ENCODE data around the gene SYT12. TPM values are rescaled to one million over a fixed set of nuclear protein-coding genes. Genes with fewer than 3 reads are reported as not detected.

The SYT12 gene
- total and polyA plus RNA-seq, 2 of the 4 experiments (the other 2 are of a cell fraction), result 0.54 to 0.74 TPM

- Histone ChIP-seq H3K23ac (ENCODE audit: low read depth, low read length) (no peak overlapping the region), H3K9ac (ENCODE audit: low read depth, low read length) (no peak overlapping the region), H2BK120ac (ENCODE audit: low read depth, low read length) (peak overlapping the region; percentile 7; the same call in 1 of the 2 replicates), H3K56ac (ENCODE audit: extremely low read depth, insufficient read depth, low read length) (no peak overlapping the region), H2AFZ (replicated peaks; ENCODE audit: low read length, poor library complexity) (peak overlapping the region; percentile 8), H3K14ac (replicated peaks; ENCODE audit: low read depth, low read length) (no peak overlapping the region), H2BK20ac (ENCODE audit: low read depth, low read length) (peak overlapping the region; percentile 51; the same call in 1 of the 2 replicates), H3K18ac (ENCODE audit: low read depth, low read length) (no peak overlapping the region), H4K20me1 (ENCODE audit: insufficient read depth, low read length) (no peaks in the 10 kb centered on the region), H3K4me1 (ENCODE audit: control insufficient read depth, insufficient read depth, low read length) (peaks cover 19% of the 10 kb centered on the region), H2AK5ac (ENCODE audit: low read depth, low read length) (peak overlapping the region; percentile 67), H4K8ac (ENCODE audit: low read depth in 2 of 2, low read length in 2 of 2) (no peak overlapping the region; a peak in 1 of 4 replicates), H3K4me3 (ENCODE audit: insufficient read depth, low read depth, low read length) (no peak overlapping the region), H2BK5ac (ENCODE audit: low read depth, low read length, poor library complexity, severe bottlenecking) (no peak overlapping the region), H3K9me1 (ENCODE audit: insufficient read depth, low read length) (peaks cover 6% of the 10 kb centered on the region), H4K5ac (ENCODE audit: low read depth, low read length) (no peak overlapping the region), H3K36me3 (ENCODE audit: control insufficient read depth, insufficient read depth, low read length) (no peaks in the 10 kb centered on the region), H2BK15ac (ENCODE audit: low read depth, low read length) (peak overlapping the region; percentile 70; the same call in 2 of the 3 replicates), H3K79me1 (ENCODE audit: low read depth in 1 of 2, low read length in 2 of 2) (no peaks in the 10 kb centered on the region), H3K9me3 (ENCODE audit: control insufficient read depth, insufficient read depth, low read length) (peaks cover 12% of the 10 kb centered on the region), H2AK9ac (replicated peaks; ENCODE audit: low read depth, low read length, poor library complexity) (peak overlapping the region; percentile 94), H3K4me2 (ENCODE audit: low read depth, low read length) (no peak overlapping the region), H4K91ac (ENCODE audit: insufficient read depth, low read depth, low read length) (peak overlapping the region; percentile 47), H3K27me3 (ENCODE audit: control insufficient read depth, insufficient read depth, low read length) (no peaks in the 10 kb centered on the region), H3K4ac (ENCODE audit: low read depth, low read length) (peak overlapping the region; percentile 5; the same call in 1 of the 2 replicates), H3K27ac (ENCODE audit: insufficient read depth, low read length) (no peak overlapping the region)
- ATAC-seq (ENCODE audit: low read depth) (peak; percentile 38), DNase-seq (no peak)
- dilution Hi-C loops (cut with HindIII; ENCODE audit: low sequenced_read_pairs, unreplicated experiment) (no loop called here), in situ Hi-C loops (cut with MboI; ENCODE audit: low sequenced_read_pairs) (loop anchor here (5.0 kb wide), 1 partner anchor 284 kb away; no protein-coding TSS in a partner anchor), intact Hi-C loops (cut with micrococcal nuclease) (loop anchor here (1.0 kb wide), 1 partner anchor 282 kb away; no protein-coding TSS in a partner anchor)
- TF ChIP-seq MAZ (IDR thresholded peaks at IDR 0.05; ENCODE audit: borderline replicate concordance, low read depth, low read length) (no peak), SMC3 (IDR thresholded peaks at IDR 0.05; ENCODE audit: low read depth, low read length) (peak; percentile 57), RAD21 (IDR thresholded peaks at IDR 0.05; ENCODE audit: low read length) (peak; percentile 85), CTCF (conservative IDR thresholded peaks at IDR 0.05; ENCODE audit: low read depth, low read length) (peak; percentile 67)
- CTCF ChIA-PET, result interaction anchor here (0.6 to 1.2 kb wide), 4 partner anchors 89 to 134 kb away, joined by 3 read pairs; no protein-coding TSS in a partner anchor
- no TSS peak for BruUV-seq (replicated peaks)
- WGBS, 2 experiments (ENCODE audit: extremely low coverage in 2 of 2, insufficient read length in 1 of 2), result 73% methylated on average over 5 of the region's 9 CpGs; no CpG with 5 or more reads in 1 of the 2 experiments
- POLR2A ChIA-PET (ENCODE audit: unreplicated experiment), result no interaction called here
Measured at GRCh38 chr11:66976028-66976467, 46.9 kb upstream of the SYT12 start.
